EH (cell line): Measurements from ENCODE around the gene PSPN.
"Not testable (repeated sequence)": the region's sequence is repeated elsewhere in the genome, so short reads cannot be mapped to it uniquely, and the experiment has no call there.

Source experiments
- DNase-seq: peaks from one replicate; pipeline ENCODE4 v3.0.0-alpha.2; 2015; ENCODE audit warnings: low read depth

The PSPN gene

GRCh38 chr19:6373096-6373812 is 2.5 kb downstream of the PSPN start:
- peak; percentile 98 for DNase-seq

- peak; percentile 100 for DNase-seq
Observed at GRCh38 chr19:6372594-6373095, 3.1 kb downstream of the PSPN start, which contains the start of gene ALKBH7. TSS of gene ALKBH7 (plus strand) at chr19:6372794. CDS start at chr19:6372821, 27 bp downstream.

DNA sequence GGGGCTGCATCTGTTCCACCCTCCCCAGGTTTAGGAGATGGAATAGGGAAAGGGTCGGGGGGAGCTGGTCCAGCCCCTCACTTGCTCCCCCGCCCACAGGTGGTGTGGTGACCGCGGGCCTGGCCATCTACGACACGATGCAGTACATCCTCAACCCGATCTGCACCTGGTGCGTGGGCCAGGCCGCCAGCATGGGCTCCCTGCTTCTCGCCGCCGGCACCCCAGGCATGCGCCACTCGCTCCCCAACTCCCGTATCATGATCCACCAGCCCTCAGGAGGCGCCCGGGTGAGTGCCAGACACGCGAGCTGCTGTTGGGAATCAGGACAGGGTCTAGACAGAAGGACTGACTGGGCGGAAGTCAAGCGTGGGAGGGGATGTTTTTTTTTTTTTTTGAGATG is 11.4 kb downstream of the PSPN start:
- no peak for DNase-seq

DNA sequence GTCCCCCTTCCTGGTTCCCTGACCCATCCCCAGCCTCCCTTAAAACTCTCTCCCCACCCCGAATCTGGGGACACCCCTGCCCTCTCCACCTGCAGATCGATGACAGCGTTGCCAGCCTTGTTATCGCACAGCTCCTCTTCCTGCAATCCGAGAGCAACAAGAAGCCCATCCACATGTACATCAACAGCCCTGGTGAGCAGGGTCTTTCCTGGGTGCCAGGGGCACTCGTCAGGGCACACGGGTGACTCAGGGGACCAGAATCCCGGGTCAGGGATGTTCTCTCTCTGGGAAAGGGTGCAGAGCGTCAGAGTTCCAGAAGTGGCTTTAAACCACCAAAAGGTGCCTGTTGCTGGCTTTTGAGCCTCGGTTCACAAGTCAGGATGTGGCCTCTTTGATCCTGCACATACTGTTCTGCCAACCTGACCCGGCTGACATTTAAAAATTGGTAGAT is 13.4 kb downstream of the PSPN start:
- DNase-seq: peak; percentile 26

- DNase-seq: peak; percentile 19
Observed at GRCh38 chr19:6362027-6362350, 13.7 kb downstream of the PSPN start.

GRCh38 chr19:6360857-6361216 is 14.9 kb downstream of the PSPN start:
- DNase-seq: not testable (repeated sequence)

GRCh38 chr19:6360445-6360844 is 15.3 kb downstream of the PSPN start:
- not testable (repeated sequence) for DNase-seq

DNA sequence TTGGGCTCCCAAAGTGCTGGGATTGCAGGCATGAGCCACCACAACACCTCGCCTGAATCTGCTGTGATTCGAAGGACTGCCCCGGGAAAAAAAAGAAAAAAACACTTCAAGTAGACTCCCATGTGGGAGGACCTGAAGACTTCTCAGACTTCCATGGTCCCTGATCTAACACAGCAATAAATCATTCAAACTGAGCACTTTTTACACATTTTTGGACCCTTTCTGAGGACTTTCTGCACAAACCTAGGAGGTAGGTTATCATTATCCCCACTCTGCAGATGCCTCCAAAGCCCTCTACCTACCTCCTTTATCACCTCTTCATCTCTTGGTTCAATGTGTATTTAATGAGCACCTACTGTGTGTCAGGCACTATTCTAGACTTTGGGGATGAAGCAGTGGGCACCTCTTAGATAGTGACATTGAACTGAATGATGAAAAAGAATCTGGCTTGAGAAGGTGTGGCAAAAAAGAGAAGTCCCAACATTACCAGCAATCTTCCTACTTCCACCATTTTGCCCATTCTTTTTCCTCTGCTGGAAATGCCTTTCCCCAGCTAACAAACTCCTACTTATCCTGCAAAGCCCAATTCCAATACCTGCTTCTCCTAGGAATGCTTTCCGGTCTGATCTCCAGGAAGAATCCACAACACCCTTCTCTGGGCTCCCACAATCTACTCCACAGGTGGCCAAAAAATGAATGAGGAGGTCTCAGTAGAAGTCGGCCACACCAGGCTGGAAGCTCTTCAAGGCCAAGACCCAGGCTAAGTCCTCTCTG is 16.0 kb downstream of the PSPN start:
- no peak for DNase-seq

GRCh38 chr19:6358003-6358402 is 17.7 kb downstream of the PSPN start:
- no peak for DNase-seq

- no peak for DNase-seq
Observed at GRCh38 chr19:6357174-6357573, 18.6 kb downstream of the PSPN start.

GRCh38 chr19:6355321-6356040 is 20.3 kb downstream of the PSPN start:
- DNase-seq: not testable (repeated sequence)

GRCh38 chr19:6354098-6354674 is 21.5 kb downstream of the PSPN start:
- peak; percentile 37 for DNase-seq

DNA sequence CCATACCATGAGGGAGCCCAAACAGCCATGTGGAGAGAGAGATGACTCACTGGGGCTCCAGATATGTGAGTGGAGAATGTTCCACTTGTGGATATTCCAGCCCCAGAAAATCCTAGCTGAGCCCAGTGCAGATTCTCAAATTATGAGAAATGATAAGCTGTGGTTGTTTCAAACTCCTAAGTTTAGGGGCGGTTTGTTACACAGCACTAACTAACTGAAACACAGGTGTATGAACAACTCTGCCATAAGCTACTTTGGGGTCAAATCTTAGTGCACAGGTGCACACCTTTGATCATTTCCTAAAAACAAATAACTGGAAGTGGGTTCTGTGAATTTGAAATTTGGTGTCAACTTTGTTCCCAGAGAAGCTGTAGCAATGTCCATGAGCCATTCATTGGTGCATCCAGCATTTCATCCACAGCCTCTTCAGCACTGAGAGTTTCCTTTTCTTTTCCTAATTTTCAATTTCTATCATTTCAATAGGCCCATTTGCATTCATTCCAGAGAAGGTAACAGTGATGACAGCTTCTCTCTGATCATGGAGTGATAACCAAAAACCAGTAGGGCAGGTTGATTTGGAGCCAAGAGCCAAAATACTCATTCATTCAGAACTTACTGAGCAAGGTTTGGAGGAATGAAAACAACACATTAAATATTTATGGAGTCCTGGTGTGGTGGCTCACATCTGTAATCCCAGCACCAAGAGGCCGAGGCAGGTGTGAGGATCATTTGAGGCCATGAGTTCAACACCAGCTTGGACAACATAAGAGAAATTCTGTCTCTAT is 23.2 kb downstream of the PSPN start:
- DNase-seq: no peak

DNA sequence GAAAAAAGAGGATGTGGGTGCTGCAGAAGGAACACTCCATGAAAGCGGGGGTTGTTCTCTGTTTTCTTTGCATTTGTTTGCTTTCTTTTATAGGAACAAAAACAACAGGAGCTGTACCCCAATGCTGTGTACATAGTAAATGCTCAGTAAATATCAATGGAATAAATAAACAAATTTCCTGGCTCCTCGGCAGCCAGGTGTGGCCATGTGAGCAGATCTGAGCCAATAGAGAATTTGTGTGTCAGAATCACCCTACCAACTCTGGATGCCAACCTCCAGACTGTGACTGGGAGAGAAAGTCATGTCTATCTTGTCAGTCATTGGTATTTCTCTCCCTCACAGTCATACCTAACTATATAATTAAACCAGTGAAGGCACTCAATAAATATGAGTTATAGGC is 25.0 kb downstream of the PSPN start:
- DNase-seq: no peak

DNA sequence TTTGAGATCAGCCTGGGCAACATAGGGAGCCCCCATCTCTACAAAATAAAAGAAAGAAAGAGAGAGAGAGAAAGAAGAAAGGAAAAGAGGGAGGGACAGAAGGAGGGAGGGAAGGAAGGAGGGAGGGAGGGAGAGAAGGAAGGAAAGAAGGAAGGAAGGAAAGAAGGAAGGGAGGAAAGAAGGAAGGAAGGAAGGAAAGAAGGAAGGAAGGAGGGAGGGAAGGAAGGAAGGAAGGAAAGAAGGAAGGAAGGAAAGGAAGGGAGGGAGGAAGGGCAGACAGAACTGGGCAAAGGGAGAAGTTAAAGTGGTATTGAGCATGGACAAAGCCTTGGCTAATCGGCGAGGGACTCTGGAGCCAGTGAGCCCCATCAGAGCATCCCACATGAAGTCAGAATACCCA is 26.5 kb downstream of the PSPN start:
- DNase-seq: not testable (repeated sequence)

GRCh38 chr19:6343462-6343861 is 32.3 kb downstream of the PSPN start:
- no peak for DNase-seq

GRCh38 chr19:6340493-6341201 is 35.1 kb downstream of the PSPN start:
- DNase-seq: no peak

DNA sequence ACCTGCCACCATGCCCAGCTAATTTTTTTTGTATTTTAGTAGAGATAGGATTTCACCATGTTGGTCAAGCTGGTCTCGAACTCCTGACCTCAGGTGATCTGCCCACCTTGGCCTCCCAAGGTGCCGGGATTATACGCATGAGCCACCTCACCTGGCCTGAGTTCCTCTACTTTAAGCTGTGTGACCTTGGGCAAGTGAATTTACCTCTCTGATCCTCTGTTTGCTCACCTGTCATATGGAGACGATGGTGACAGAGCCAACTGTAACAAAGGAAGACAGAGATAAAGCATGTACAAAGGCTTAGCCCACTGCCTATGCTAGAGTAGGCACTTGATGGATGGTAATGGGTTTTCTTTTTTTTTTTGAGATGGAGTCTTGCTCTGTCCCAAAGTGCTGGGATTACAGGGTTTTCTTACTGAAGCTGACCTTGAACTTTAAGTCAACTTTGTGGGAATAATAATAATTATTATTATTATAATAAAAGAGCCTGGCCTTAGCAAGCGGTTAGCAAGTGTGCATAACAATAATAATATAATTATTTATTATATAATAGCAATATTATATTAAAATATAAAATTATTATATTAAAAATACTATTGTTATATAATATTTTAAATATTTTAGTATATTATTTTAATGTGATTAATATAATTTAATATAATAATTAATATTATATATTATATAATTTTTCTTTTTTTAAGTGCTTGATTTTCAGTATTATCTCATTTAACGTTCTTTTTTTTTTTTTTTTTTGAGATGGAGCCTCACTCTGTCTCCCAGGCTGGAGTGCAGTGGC is 41.0 kb downstream of the PSPN start:
- DNase-seq: no peak

DNA sequence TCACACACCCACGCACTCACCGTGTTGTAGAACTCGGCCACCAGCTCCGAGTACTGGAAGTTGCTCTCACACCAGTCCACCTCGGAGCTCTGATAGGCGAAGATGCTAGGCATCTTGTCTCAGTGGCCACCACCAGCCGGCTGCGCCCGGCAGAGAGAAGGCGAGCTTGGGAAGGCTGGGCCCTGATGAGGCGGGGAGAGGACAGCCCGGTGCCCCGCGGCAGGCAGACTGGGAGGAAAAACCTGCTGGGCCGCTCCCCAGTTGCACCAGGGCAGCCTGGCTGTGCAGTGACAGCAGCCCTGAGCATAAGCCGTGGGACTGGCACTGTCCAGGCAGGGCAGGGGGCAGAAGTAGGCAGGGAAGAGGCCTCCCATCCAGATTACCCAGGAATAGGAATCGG is 42.3 kb downstream of the PSPN start, which contains the start of gene ACER1:
Gene ACER1 (minus strand): TSS at position 174 of the 400 bp plus-strand sequence. CDS start 61 bp downstream, at position 113.
- no peak for DNase-seq

DNA sequence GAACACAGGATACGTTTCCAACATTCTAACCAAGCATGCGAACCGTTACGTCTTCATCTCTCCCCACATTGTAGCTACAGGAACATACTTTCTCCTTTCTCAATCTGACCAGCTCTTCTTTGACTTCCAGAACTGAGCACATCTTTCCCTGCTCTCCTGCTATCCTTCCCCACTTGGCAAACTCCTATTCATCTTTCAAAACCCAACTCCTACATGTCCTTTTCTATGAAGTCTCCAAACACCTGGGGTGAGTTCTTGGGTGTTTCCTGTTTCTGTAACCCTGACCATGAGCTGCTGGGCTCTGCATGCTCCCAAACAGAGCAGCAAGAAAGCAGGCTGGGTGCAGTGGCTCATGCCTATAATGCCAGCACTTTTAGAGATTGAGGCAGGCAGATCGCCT is 48.9 kb downstream of the PSPN start:
- DNase-seq: no peak
